ENCODE data around the gene IL17C. TPM values are rescaled to one million over a fixed set of nuclear protein-coding genes. Genes with fewer than 3 reads are reported as not detected.

The IL17C gene
- total and polyA plus RNA-seq, 2 of the 8 experiments (the other 6 are each of a cell fraction or from before 2014, with no cell fraction given) = 1.1 to 1.9 TPM

DNA sequence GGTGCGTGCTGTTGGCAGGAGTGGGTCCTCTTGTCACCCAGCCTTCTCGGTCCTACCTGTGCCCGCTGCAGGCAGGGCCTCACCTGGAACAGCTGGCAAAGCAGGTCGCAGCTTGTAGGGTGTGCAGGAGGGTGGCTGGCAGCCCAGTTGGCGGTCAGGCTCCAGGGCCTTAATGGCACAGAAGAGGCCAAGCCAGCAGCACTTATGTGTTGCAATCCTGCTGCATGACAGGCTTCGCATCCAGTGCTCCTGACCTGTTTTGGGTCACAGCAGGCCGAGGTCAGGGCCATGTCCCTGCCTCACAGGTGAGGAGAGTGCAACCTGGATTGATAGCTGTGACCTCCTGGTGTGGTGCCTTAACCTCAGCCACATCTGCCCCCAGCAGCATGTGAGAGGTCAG is 36.3 kb upstream of the IL17C start (continued):
- TF ChIP-seq TAF7 (optimal IDR thresholded peaks at IDR 0.05; ENCODE audit: borderline replicate concordance, low read depth, low read length) (no peak), CBX8 (IDR thresholded peaks at IDR 0.05; ENCODE audit: borderline replicate concordance, low read depth, low read length) (no peak), CTCF (IDR thresholded peaks at IDR 0.05; ENCODE audit: control extremely low read depth in 1 of 3, insufficient read depth in 1 of 3, low read depth in 1 of 3, low read length in 3 of 3) (no peak), KDM5A (IDR thresholded peaks at IDR 0.05; ENCODE audit: low read length) (no peak), SP1 (IDR thresholded peaks at IDR 0.05; ENCODE audit: low read depth, low read length) (no peak), EP300 (IDR thresholded peaks at IDR 0.05; ENCODE audit: borderline replicate concordance in 1 of 2, low read depth in 2 of 2, low read length in 2 of 2) (no peak), RXRA (IDR thresholded peaks at IDR 0.05; ENCODE audit: insufficient read depth, low read depth, low read length) (no peak)

All from H1 (cell line).